Spleen (tissue), 7 donors: ENCODE results near the gene TMTC2.

Experiments
- POLR2A ChIP-seq, 3 donors: fragments of 450-650 bp; IDR thresholded peaks; one replicate each; pipeline ENCODE4 v1.5.1; 2017; ENCODE audit warnings: antibody characterized with exemption in 3 of 3, mild to moderate bottlenecking in 1 of 3
- POLR2AphosphoS5 ChIP-seq, 3 donors: sonication (generic); formaldehyde crosslinking; IDR thresholded peaks; one replicate each; pipeline ENCODE4 v1.5.1; 2017; ENCODE audit warnings: antibody characterized with exemption in 3 of 3
- TF ChIP-seq, protein P1 (sequence below), 11 experiments: fragments of 200-600 bp in 7 of 11; fragments of 450-650 bp in 4 of 11; sonication (generic) in 4 of 11; IDR thresholded peaks in 8 of 11; conservative IDR thresholded peaks in 3 of 11; 1 replicate in 7 of 11; 2 replicates in 4 of 11; pipeline versions ENCODE4 v1.4.0 to v1.8.0; 2016 to 2021; ENCODE audit warnings: antibody characterized with exemption in 11 of 11, inconsistent platforms in 4 of 11, mild to moderate bottlenecking in 1 of 11
- donor health status: DM: no; HTN: no; CAD: no; lungs with moderate emphysema.
- donor health status: DM: no; HTN: no; CAD: no.
- donor health status: DM: no; HTN: no; CAD: no.

DNA sequence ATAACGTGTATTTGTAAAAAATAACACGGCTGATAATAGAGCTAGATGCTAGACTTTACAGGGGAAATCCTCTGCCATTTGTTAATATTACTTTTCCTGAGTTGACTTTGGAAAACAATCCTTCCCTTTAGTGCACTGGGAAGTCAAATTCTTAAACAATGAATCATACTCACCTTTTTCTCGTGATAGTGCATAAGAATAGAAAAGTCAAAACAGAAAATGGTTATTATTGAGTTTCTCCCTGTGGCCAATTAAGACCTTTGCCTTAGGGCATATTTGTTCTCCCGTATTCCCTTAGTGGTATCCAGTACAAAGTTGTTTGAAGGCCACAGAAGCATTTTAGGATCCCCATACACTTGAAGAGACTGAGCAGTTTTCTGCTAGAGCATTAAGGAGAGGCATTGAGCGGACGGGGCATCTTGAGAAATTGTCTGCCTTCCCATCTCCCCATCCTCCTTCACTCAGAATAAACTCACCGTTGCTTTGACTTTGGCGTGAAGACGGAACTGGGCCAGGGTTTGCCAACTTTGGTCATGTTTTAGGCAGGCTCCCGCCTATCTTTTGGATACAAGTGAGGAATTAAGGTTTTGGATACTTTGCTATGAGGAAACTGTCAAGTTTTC lies 171.3 kb downstream of the TMTC2 start:
- TF ChIP-seq, protein P1, sequence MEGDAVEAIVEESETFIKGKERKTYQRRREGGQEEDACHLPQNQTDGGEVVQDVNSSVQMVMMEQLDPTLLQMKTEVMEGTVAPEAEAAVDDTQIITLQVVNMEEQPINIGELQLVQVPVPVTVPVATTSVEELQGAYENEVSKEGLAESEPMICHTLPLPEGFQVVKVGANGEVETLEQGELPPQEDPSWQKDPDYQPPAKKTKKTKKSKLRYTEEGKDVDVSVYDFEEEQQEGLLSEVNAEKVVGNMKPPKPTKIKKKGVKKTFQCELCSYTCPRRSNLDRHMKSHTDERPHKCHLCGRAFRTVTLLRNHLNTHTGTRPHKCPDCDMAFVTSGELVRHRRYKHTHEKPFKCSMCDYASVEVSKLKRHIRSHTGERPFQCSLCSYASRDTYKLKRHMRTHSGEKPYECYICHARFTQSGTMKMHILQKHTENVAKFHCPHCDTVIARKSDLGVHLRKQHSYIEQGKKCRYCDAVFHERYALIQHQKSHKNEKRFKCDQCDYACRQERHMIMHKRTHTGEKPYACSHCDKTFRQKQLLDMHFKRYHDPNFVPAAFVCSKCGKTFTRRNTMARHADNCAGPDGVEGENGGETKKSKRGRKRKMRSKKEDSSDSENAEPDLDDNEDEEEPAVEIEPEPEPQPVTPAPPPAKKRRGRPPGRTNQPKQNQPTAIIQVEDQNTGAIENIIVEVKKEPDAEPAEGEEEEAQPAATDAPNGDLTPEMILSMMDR (IDR thresholded peaks at IDR 0.05 in 8 of 11, conservative IDR thresholded peaks at IDR 0.05 in 3 of 11), result no peak
- TF ChIP-seq POLR2A (IDR thresholded peaks at IDR 0.05) (no peak), POLR2AphosphoS5 (IDR thresholded peaks at IDR 0.05) (no peak)
